AG04450 (cell line): Measurements from ENCODE around the gene FBXL17. TPM values are rescaled to one million over a fixed set of nuclear protein-coding genes. Genes with fewer than 3 reads are reported as not detected.

ENCODE experiments used
- CTCF ChIA-PET: fragments of 300-600, 350-600 bp; formaldehyde crosslinking; extraction: SDS; loops from one replicate; lab custom pipeline; 2022; ENCODE audit warnings: antibody characterized with exemption, inconsistent platforms; lab: Charles Lee
- POLR2A ChIA-PET: fragments of 350-600 bp; formaldehyde crosslinking; extraction: SDS; loops from one replicate; lab custom pipeline; 2021; ENCODE audit warnings: antibody characterized with exemption, inconsistent platforms; lab: Yijun Ruan, JAX
- DNase-seq: peaks from one replicate; pipeline ENCODE4 v3.0.0-alpha.2; 2011; ENCODE audit warnings: low read depth, low spot score
- H3K27ac ChIP-seq: one replicate; pipeline ENCODE4 v1.5.1; 2012; ENCODE audit warnings: low read depth, low read length, control low read depth
- H3K27me3 ChIP-seq: one replicate; pipeline ENCODE4 v1.6.0; 2012; ENCODE audit warnings: low read length; ENCODE audit not compliant: control insufficient read depth, insufficient read depth
- H3K4me3 ChIP-seq: 2 replicates; pipeline ENCODE4 v1.5.1; 2011; ENCODE audit warnings: mild to moderate bottlenecking, low read depth, low read length, control low read depth
- H3K9me3 ChIP-seq: 2 replicates; pipeline ENCODE4 v1.5.1; 2012; ENCODE audit warnings: low read length; ENCODE audit not compliant: control insufficient read depth, insufficient read depth
- CTCF ChIP-seq: IDR thresholded peaks from 2 replicates; pipeline ENCODE4 v1.5.1; 2011; ENCODE audit warnings: low read depth, low read length, control low read depth, inconsistent platforms
- polyA plus RNA-seq: library from polyadenylated mRNA; depleted of rRNA; stranded (reverse); fragments of >200 nt; gene quantifications from 2 replicates; pipeline ENCODE4 v1.2.3, GENCODE V29; 2011

FBXL17 gene
- polyA plus RNA-seq, 1 experiment: 9.4 TPM

DNA sequence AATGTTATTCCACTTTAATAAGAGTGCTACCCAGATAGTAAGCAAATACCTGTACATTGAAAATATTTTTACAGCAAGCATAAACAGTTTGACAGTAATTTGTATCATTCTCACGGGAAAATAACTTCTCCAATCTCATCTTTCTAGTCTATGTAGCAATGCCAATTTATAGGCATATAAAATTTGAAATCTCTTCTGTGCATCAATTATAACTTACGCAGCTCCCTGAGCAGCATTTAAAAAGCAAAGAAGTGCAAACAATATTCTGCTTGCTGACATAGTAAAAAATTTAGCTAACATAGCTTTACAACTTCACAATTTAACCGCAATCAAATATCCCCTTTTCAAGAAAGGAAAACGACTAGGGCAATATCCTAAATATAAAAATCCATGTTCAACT lies 257.3 kb downstream of the FBXL17 start:
- H3K27me3 ChIP-seq: no peaks in the 10 kb centered on the region
- POLR2A ChIA-PET: no interaction called here
- no peak for DNase-seq
- H3K4me3 ChIP-seq: no peak overlapping the region
- CTCF ChIA-PET: interaction anchor here (0.6 kb wide), 1 partner anchor 135 kb away, joined by 3 read pairs; no protein-coding TSS in a partner anchor
- no peak overlapping the region for H3K27ac ChIP-seq
- no peaks in the 10 kb centered on the region for H3K9me3 ChIP-seq
- TF ChIP-seq CTCF: no peak

DNA sequence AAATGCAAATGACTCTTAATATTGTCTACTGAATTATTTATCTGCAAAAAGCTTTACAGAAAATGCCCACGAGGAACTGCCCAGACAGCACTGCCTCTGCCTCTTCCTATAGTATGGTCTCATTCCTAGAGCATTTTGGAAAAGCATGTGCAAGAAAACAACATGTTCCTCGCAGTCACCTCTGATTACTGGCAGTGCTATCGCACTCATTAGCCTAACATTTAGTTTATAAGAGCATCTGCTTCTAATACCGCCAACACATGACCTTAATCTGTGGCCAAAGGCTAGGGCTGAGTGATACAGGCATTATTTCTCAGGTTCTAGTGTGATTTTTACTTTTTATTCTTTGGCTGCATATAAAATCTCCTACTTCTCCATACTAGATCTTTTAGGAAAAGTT lies 259.2 kb downstream of the FBXL17 start:
- Histone ChIP-seq H3K4me3 (no peak overlapping the region), H3K27ac (no peak overlapping the region), H3K27me3 (no peaks in the 10 kb centered on the region), H3K9me3 (no peaks in the 10 kb centered on the region)
- TF ChIP-seq CTCF: no peak
- ChIA-PET POLR2A (no interaction called here), CTCF (no interaction called here)
- no peak for DNase-seq

DNA sequence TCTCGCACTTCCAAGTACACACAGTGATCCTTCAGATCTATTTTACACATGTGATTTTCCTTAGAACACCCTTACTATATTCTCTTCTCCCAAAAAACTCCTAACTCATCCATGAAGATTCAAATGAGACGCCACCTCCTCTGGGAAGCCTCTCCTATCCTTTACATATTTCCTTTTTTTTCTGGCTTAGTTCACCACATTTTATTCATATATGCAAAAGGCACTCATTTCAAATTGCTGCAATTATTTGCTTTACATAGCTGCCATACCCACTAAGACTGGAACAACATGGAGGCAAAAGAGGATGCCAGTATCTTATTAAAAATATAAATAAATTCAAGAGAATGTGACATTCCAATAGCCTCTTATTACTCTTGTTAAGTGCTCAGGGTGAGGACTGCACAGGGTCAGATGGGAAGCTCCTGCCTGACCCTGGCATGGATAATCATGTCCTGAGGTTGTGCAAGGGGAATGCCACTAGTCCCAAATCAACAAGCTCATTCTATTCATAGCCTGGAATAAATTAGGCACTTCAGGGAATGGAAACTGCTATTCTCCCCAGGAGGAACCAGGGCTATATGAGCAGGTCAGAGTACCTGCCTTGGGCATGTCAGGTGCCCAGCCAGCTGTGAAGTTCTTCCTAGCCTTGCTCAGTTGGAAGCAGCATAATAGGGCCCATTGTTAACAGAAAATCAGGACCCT lies 262.9 kb downstream of the FBXL17 start:
- Histone ChIP-seq H3K4me3 (no peak overlapping the region), H3K27ac (no peak overlapping the region), H3K9me3 (no peaks in the 10 kb centered on the region), H3K27me3 (no peaks in the 10 kb centered on the region)
- TF ChIP-seq CTCF: no peak
- CTCF ChIA-PET: interaction anchor here (0.5 kb wide), 1 partner anchor 208 kb away, joined by 3 read pairs; no protein-coding TSS in a partner anchor
- POLR2A ChIA-PET: no interaction called here
- no peak for DNase-seq

GRCh38 chr5:108115673-108116072 lies 266.2 kb downstream of the FBXL17 start:
- H3K27me3 ChIP-seq: no peaks in the 10 kb centered on the region
- H3K4me3 ChIP-seq: no peak overlapping the region
- POLR2A ChIA-PET: no interaction called here
- DNase-seq: no peak
- H3K9me3 ChIP-seq: no peaks in the 10 kb centered on the region
- no peak overlapping the region for H3K27ac ChIP-seq
- CTCF ChIA-PET: no interaction called here
- no peak for TF ChIP-seq CTCF

GRCh38 chr5:108113950-108114349 lies 267.9 kb downstream of the FBXL17 start:
- no peak for TF ChIP-seq CTCF
- ChIA-PET CTCF (no interaction called here), POLR2A (no interaction called here)
- DNase-seq: no peak
- Histone ChIP-seq H3K4me3 (no peak overlapping the region), H3K27ac (no peak overlapping the region), H3K9me3 (no peaks in the 10 kb centered on the region), H3K27me3 (no peaks in the 10 kb centered on the region)
